Measurements from ENCODE around the gene UIMC1.

DNA sequence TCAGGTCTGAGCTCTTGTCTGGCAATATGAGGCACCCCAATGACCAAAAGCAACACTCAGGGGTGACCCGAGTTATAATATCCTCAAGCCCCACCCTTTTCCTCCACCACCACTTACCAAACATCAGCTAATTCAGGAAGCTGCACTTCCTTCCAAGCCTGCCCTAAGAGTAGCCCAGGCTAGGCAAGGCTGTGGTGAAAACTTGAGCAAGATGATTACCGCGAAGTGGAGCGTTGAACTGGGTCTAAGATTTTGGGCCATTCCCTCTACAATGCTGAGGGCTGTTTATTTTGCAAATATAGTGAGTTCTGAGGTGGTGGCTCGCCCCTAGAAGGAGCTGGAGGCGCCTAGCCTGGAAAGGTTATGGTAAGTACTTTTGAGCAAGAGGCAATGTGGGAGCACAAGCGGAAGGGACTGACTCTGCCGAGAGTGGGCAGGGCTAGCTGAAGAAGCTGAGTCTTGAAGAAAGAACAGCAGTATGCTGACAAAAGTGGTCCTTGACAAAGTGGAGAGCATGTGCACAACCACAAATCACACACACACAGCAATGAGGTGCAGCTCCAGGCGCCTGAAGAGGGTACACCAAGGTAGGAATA is 107.2 kb downstream of the UIMC1 start, which contains the start of gene HK3:
- TF ChIP-seq, protein P1, sequence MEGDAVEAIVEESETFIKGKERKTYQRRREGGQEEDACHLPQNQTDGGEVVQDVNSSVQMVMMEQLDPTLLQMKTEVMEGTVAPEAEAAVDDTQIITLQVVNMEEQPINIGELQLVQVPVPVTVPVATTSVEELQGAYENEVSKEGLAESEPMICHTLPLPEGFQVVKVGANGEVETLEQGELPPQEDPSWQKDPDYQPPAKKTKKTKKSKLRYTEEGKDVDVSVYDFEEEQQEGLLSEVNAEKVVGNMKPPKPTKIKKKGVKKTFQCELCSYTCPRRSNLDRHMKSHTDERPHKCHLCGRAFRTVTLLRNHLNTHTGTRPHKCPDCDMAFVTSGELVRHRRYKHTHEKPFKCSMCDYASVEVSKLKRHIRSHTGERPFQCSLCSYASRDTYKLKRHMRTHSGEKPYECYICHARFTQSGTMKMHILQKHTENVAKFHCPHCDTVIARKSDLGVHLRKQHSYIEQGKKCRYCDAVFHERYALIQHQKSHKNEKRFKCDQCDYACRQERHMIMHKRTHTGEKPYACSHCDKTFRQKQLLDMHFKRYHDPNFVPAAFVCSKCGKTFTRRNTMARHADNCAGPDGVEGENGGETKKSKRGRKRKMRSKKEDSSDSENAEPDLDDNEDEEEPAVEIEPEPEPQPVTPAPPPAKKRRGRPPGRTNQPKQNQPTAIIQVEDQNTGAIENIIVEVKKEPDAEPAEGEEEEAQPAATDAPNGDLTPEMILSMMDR (IDR thresholded peaks at IDR 0.05; ENCODE audit: low read depth, low read length, poor library complexity, severe bottlenecking) = no peak
- TF ChIP-seq EZH2phosphoT487 (IDR thresholded peaks at IDR 0.05; ENCODE audit: borderline replicate concordance, low read length) = no peak
